ENCODE results near the gene DNER. TPM values are rescaled to one million over a fixed set of nuclear protein-coding genes. Genes with fewer than 3 reads are reported as not detected.
"Not testable (repeated sequence)": the region's sequence is repeated elsewhere in the genome, so short reads cannot be mapped to it uniquely, and the experiment has no call there.

DNER gene
- total RNA-seq, 1 experiment from 2014 or later, result 21.5 TPM

DNA sequence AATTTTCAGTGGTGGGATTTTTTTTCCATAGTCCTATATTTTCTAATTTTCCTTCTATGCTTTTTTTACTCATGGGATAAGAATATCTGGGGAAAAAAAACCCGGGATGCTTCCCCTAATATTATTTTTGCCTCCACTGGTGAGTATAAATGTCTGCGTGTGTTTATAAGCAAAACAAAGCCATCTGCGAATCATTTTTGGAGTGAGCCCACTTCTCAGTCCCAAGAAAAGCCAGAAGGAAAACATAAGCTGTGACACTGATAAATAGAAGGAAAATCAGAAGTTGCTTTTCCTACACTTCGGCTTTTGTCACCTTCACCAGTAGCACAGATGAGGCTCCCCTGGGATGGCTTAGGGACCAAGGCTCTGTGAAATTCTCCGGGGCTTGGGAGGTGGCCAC lies 308.6 kb downstream of the DNER start:
- no peak for DNase-seq (ENCODE audit: low read depth)

DNA sequence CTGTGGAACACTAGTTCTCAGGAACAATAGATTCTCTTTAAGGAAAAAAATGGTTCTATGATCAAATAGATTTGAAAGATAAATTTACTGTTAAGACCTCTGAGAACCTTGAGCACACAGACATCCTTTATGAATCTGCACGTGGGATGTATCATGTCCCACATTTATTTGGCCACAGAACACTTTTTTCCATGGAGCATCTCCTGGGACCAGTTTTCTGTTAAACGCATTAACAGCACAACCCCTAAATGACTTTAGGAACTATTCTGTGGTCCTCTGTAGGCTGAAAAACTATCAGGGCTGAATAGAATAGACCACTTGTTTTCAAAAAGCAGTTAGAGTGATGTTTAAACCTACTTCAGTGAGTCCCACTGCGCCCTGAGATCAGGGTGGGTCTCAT lies 311.1 kb downstream of the DNER start:
- no peak for DNase-seq (ENCODE audit: low read depth)

DNA sequence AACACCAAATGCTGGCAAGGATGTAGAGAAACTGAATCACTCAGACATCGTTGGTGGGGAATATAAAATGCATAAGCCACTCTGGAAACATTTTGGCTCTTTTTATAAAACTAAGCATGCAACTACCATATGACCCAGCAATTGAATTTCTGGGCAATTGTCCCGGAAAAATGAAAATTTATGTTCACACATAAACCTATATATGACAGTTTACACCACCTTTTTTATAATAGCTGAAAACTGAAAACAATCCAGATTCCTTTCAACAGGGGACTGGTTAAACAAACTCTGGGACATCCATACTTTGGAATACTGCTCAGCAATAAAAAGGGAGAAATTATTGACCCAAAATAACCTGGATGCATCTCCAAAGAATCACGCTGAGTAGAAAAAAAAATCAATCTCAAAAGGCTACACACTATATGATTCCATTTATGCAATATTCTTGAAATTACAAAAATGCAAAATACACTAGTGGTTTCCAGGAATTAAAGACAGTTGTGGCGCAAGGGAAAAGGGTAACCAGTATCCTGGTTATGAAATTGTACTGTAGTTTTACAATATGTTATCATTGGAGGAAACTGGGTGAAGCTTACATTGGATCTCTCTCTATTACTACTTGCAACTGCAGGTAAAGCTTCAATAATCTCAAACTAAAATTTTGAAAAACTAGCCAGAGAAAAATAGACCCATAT lies 313.0 kb downstream of the DNER start:
- no peak for DNase-seq (ENCODE audit: low read depth)

DNA sequence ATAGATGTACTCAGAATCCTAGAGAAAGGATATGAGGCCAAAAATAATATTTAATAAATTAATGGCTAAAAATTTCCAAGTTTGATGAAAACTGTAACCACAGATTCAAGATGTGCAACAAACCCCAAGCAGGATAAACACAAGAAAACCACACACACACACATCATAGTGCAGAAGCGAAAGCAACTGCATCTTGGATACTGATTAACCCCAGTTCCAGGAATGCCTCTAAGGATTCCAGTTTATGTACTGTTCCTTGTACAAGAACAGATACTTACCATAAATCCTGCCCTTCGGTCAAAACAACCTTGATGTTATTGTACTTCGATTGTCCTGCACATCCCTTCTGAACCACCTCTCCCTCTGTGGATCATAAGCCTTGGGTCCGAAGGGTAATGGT lies 320.4 kb downstream of the DNER start:
- no peak for DNase-seq (ENCODE audit: low read depth)

DNA sequence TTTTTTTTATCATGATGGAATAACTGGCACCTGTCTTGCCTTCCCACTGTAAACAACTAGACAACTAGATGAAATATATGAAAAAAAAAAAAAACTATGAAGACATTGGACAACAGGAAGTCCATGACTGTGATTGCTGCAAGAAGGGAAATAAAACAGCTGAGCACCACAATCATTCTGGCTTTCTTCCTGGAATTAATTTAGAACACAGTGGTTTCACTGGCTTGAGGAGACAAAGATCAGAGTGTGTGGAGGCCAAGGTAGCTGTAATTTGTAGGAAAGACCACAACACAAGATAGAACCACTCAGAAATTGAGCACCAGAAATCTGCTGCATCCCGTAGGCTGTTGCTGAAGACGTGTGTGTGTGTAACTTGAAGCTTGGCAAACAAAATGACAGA lies 322.2 kb downstream of the DNER start:
- peak; percentile 34 for DNase-seq (ENCODE audit: low read depth)

DNA sequence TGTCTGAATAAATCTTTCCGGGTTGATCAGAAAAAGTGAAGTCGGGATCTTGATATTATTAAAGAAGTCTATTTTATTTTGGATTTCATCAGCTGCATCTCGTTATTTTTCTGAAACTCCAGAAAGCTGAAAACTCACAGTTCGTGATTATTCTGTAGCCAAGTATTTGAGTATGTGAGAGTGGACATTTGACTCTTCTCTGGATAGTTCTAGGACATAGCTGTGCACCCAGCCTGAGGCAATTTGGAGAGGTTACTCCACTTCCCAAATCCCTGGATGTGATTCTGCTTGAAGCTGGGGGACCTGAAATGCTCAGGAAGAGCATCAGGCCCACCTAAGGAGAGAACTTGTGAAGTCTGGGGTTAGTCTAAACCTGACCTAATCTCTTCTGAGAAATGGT lies 325.6 kb downstream of the DNER start:
- DNase-seq (ENCODE audit: low read depth), result no peak

DNA sequence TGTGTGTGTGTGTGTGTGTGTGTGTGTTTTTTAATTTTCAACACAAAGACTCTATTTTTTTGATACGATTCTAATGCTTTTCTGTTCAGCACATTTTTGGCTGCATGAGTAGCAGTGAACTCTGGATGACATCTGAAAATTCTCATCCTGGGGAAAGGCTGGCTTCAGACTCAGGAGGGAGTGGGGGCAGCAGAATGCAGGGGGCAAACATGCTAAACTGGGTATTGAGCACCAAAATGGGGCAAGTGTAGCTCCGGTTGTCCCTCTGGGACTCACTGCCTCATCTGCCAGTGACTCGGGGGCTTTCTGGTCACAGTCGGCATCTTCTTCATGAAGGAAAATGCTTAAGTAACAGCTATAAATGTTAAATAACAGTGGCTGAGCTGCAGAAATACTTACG lies 326.5 kb downstream of the DNER start:
- DNase-seq (ENCODE audit: low read depth), result no peak

DNA sequence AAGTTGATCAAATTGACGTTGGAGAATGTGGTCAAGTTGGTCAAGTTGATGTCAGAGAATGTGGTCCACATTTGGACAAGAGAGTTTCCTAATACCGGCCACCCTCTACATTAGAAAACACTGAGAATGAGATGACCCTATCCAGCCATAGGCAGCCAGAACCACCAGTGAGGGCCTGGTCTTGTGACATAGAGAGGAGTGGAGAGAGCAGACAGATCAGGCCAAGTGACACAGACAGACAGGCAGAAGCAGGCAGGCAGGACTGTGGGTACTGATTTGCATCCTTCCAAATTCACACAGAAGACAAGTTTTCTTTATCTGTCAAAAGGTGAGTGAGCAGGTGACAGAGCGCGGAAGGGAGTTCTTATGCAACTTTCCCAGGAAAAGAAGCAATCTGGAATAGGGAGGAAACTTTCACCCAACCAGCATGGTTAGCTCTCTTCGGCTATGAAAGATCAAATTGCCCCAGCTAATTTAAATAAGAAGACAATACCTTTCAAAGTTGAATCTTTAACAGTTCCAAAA lies 334.2 kb downstream of the DNER start:
- peak; percentile 22 for DNase-seq (ENCODE audit: low read depth)

DNA sequence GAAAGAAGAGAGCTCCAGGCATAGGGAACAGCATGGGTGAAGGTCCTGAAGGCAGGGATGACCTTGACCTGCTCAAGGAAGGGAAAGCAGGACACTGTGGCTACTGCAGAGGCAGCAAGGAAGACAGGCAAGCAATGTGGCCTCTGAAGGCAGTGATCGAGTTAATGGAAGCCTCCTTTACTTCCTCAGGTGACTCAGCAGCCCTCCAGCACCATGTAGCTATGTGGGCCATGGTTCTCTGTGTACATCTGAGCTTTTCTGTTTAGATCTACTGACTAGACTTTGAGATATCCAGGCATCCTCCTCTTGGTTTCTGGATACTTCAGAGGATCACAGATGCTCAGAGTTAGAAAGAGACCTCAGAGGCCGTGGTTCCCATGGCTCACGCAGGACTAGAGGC lies 336.0 kb downstream of the DNER start:
- DNase-seq (ENCODE audit: low read depth), result peak; percentile 18

DNA sequence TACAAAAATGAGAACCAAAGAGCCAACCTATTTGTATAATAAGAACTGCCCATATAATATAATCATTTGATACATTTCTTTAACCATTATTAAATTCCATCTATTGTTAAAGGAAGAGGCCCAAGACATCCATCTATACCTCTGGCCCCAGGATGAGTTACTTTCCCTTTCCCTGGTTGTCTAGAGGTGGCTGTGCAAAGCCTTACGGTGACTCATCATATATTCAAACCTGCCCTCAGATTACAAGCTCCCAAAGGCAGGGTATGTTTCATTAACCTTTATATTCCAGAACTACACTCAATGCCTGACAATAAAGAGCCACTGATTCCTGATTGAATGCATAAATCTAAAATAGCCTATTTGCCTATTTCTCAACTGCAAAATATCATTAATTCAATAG lies 337.5 kb downstream of the DNER start:
- DNase-seq (ENCODE audit: low read depth), result peak; percentile 66

DNA sequence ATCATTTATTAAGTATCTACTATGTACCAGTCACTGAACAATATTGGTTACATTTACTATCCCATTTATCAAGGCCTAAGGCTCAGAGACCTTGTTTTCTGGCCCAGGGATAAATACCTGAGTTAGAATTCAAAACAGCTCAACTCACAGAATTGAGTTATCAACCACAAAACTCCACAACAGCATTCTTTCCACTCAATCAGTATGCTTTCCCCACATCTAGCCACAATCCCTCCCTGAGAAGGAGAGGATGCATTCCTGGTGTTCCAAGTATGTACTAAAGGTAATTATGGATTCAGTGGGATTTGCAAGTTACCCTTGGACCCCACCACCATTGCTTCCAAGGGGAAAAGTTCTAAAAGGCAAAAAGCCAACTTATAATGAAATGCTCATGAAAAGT lies 339.1 kb downstream of the DNER start:
- DNase-seq (ENCODE audit: low read depth), result peak; percentile 42

DNA sequence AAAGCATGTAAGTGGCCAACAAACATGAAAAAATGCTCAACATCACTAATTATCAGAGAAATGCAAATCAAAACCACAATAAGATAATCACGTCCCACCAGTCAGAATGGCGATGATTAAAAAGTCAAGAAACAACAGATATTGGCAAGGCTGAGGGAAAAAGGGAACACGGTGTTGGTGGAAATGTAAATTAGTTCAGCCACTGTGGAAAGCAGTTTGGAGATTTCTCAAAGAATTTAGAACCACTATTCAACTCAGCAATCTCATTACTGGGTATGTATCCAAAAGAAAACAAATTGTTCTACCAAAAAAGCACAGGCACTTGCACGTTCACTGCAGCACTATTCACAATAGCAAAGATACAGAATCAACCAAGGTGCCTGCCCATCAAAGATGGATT lies 341.0 kb downstream of the DNER start:
- DNase-seq (ENCODE audit: low read depth), result not testable (repeated sequence)

DNA sequence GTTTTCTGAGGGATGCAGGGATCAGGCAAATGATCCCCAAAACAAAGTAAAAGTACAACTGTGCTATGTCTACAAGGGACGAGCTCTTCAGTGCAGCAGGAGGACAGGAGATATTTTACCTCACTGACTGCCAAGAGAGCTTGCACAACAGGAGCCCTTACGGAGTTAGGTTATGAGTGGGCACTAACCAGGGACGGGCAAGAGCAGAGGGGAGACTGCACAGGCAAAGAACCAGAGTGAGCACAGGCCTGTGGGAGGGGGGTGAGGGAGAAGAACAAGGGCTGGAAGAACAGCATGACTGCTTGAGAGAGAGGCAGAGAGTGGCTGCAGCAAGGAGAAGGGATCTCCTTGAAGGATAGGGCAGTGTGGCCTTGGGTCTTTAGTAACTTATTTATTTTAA lies 342.1 kb downstream of the DNER start:
- no peak for DNase-seq (ENCODE audit: low read depth)

DNA sequence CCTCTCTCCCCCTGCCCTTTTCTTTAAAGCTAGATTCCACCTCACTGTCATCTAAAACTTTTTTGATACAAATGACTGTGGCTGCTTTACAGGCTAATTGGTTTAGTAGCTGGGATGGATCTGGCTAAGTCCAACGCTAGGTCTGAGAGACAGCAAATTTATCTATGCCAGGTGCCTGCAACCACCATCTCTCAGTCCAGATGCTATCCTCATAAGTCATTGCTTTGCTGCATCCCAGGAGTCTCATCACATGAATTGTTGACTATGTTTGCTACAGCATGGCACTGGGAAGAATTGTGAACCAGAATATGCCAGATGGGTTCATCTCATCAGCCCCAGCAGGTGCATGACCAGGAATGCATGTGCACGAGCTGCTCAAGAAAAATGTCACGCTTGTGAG lies 343.3 kb downstream of the DNER start:
- no peak for DNase-seq (ENCODE audit: low read depth)

DNA sequence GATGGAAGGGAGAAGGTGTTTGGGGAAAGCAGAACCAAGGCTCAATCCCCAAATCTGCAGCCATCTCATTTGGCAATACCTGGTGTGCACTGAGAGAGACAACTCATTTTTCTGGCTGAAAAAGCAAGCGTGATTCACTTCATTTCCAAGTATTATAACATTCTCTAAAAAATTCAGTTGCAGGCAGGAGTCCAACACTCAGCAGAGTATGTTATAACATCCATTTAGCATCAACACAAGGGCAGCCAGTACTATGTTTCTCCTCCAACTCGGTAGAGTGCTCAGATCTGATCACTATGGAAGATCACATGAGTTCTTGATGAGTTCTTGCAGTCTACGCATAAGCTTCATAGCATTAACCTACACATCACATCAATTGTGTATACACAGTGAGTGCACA lies 343.8 kb downstream of the DNER start:
- no peak for DNase-seq (ENCODE audit: low read depth)

DNA sequence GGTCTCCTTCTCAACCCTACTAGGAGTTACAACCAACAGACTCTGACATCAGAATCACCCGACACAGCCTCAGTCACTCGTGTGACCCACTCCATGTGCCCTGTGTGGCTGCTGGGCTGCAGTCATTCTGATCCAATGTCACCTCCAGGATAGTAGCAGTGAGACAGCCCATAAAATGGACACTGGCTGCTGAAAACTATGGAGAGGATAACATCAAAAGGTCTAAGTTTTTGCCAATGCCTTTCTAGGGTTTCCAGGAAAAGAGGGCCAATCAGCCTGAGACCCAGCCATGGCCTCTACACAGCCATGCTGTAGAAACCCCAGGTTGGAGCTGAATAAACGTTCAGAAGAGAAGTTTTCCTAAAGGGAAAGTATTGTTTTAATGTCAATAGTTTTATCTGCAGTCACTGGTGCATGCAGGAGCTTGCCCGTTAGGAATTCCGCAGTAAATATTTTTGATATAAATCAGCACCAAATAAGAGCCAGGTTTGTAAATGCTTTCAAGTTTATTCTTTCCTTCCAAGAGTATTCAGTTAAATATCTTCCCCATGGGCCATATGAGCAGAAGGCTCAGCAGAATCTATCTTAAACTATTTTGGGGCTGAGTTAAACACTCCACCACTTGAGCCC lies 351.1 kb downstream of the DNER start:
- DNase-seq (ENCODE audit: low read depth), result peak; percentile 47

DNA sequence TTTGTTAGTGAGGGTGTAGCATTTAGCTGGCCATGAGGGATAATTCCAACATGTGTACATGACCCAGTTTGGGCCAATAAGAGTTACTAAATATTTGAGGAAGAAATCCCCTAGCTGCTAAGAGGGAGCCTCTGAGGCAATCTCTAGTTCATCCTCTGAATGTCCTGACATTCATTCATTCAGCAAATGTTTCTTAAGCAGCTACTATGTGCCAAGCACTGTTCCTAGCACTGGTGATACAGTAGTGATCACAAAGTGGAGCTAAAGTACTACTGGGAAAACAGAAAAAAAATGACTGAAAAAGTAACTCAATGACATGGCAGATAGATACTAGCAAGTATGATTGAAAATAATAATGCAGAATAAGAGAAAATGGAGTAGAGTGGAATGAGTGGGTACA lies 363.5 kb downstream of the DNER start:
- DNase-seq (ENCODE audit: low read depth), result no peak

DNA sequence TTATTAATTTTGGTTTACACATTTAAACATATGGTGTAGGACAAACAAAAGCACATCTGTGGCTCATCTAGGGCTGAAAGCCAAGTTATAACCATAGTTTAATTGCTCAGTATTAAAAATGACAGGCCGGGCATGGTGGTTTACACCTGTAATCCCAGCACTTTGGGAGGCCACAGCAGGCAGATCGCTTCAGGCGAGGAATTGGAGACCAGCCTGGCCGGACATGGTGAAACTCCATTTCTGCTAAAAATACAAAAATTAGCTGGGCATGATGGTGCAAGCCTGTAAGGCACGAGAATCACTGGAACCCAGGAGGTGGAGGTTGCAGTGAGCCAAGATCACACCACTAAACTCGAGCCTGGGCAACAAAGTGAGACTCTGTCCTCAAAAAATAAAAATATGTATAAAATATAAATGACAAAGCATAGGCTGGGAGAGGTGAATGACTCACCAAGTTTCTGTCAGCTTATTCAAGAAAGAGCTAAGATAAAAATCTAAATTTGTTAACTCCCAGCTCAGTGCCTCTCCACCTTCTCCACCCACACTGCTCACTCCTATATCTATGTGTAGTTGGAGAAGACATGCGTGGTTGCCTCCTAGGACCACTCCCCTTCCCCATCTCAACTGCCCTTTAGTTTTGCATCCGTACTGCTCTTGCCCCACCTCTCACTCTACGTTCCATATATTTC lies 364.1 kb downstream of the DNER start:
- peak; percentile 31 for DNase-seq (ENCODE audit: low read depth)

DNA sequence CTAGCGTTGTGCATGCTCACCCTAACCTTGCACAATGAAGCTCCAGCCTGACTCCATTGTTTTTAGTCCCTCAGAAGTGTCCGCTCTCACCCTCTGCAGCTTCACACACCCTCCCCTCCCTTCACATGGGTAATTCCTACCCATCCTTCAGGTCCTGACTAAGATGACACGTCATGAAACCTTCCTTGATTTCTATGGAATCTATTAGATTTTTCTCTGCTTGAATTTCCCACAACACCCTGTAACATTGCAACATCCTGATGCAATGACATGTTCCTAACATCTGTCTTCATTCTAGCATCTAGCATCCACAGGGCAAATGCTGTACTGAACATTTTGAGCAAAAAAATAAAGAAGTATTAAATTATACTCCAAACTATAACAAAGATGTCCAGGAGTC lies 366.2 kb downstream of the DNER start:
- DNase-seq (ENCODE audit: low read depth), result no peak

DNA sequence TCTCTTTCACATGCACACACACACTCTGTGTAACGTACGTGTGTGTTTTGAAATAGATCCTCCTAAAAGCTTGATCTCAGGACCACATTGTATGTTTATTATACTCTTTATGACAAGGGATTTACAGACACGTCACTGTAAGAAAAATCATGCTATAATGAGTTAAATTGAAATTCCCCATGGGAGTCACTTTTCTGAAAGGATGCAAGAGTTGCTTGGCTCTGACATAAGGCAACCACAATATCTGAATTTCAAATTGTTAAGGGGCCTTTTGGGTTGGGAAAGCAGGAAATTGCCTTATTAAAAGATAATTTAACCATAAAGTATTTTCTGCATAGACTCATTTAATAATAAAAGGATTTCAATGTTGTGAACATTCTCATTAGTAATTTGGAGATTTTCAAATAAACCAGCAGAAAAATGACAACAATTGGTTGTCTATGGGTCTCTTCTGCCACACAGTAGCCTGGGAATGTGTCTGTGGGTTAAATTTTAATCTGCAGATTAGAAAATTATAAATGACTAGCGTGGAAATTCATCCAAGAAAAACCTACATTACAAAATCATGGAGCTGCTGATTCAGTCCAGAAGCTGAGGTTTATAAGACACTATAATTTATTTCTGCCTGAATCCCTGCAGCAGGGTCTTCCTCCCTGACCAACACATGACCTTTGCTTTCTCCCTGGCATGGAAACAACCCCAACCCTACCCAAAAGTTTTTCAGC lies 367.4 kb downstream of the DNER start:
- DNase-seq (ENCODE audit: low read depth), result no peak

DNA sequence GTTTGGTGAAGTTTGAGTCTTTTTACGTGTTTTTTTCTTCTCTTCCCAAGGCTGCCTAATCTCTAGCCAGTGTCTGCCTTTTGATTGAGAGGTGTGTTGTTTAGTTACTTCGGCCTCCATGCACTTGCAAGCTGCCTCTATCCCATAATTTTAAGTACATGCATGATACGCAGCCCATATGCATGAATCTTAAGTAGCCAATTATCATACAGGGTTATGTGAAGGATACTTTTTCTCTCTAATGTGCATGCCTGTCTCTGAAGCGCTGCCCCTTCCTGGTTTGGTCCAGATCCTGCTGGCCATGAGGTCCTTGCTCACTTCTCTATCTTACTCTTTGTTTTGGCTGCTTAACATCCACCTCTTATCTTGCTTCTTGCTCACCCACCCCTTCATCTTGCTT lies 369.4 kb downstream of the DNER start:
- DNase-seq (ENCODE audit: low read depth), result no peak

DNA sequence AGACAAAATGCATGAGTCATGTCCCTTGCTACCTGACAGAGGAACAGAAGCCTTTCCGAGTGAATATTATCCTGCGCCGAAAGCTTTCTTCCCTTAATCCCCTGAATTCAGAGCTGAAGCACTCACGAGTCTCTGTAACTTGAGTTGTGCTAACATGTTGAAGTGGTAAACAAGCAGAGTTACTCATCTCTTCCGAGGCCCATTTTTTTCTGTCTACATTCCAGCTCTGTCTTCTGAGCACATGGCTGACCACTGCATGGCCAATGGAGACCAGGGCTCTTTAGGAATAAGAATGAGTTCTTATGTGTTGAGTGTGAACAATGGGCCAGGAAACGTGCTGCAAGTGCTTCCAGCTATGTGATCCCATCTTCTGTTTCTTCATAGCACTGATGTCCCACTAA lies 370.2 kb downstream of the DNER start:
- peak; percentile 81 for DNase-seq (ENCODE audit: low read depth)
